ENCODE results near the gene PIP5KL1.

PIP5KL1 gene

DNA sequence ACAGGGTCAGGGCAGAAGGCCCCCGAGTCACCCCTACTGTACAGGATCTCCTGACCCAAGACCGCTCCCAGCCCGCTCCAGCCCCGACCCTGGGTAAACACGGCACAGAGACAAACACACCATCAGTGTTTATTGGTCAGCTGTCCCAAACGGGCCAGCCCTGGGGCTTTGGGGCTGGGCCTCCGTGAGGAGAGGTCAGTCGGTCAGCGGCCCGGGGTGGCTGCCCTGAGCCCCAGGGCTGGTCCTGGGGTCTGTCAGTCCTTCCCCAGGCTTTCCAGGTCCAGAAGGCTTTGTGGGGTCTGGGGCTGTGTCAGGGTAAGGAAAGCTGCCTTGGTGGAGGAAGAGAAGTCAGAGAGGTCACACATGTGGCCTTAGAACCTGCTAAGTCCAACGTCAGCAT lies 4.4 kb upstream of the PIP5KL1 start:
- DNase-seq (ENCODE audit: low read depth in 1 of 2, low spot score in 1 of 2) = no peak

DNA sequence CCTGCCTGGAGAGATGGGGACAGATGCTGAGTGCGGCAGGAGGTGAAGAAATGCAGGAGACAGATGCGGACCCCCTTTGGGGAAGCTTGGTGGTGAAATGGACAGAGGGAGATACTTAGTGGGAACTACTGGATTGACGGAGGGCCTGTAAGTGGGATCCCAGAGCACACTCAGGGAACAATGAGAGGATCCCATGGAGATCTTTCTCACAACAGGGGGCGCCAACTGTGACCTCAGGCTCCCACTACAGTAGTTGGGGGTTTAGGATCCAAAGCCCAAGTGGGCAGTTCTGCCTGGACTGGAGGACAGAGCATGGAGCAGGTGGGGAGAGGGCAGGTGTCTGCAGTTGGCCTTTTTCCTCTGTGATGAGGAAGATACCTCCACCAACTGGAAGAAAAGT lies 3.7 kb upstream of the PIP5KL1 start:
- no peak for DNase-seq (ENCODE audit: low read depth in 1 of 2, low spot score in 1 of 2)

DNA sequence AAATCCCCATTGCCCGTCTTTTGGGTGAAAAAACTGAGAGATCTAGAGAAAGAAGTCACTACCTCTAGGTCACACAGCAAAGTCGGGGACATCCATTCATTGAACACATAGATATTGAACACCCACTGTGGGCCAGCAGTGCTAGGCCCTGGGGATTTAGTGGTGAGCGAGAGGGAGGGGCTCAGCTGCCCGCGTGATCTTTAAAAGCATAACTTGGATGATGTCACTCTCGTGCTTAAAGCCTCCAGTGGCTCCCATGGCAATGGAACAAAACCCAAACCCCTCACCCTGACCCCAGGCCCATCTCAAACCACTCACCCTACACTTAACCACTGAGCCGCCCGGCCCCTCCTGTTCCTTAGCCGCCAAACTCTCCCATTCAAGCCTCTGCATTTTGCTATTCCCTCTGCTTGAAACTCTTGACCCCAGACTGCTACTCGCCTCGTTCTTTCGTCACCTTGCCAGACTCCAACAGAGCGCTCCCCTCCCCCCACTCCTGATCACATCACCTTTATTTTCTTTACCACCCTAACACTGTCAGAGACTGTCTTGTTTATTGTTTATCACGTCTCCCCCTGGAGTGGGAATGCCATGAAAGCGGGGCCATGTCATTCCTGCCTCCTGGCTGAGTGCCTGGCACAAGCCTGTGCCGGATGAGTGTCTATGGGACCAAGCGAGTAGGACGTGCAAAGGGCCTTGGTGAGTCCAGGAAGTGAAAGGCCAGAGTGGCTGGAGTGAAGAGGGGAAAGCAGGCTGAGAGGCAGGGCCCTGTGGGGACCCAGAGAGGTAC lies 710 bp upstream of the PIP5KL1 start:
- DNase-seq (ENCODE audit: low read depth in 1 of 2, low spot score in 1 of 2) = no peak

DNA sequence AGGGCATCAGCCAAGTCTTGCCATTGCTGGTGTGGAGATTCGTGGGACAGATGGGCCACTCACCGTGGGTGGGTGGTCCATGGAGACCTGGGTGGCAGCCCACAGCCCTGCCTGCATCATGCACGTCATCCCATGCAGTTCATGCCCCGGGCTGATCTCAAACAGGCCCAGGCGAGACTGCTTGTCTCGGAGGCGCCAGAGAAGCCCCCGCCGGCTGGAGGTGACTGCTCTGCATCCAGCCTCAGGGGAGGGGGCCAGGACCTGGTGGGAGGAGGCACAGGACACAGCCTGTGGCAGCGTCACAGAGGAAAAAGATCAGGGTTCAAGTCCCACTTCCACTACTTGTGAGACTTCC lies 975 bp downstream of the PIP5KL1 start:
- DNase-seq (ENCODE audit: low read depth in 1 of 2, low spot score in 1 of 2) = no peak

DNA sequence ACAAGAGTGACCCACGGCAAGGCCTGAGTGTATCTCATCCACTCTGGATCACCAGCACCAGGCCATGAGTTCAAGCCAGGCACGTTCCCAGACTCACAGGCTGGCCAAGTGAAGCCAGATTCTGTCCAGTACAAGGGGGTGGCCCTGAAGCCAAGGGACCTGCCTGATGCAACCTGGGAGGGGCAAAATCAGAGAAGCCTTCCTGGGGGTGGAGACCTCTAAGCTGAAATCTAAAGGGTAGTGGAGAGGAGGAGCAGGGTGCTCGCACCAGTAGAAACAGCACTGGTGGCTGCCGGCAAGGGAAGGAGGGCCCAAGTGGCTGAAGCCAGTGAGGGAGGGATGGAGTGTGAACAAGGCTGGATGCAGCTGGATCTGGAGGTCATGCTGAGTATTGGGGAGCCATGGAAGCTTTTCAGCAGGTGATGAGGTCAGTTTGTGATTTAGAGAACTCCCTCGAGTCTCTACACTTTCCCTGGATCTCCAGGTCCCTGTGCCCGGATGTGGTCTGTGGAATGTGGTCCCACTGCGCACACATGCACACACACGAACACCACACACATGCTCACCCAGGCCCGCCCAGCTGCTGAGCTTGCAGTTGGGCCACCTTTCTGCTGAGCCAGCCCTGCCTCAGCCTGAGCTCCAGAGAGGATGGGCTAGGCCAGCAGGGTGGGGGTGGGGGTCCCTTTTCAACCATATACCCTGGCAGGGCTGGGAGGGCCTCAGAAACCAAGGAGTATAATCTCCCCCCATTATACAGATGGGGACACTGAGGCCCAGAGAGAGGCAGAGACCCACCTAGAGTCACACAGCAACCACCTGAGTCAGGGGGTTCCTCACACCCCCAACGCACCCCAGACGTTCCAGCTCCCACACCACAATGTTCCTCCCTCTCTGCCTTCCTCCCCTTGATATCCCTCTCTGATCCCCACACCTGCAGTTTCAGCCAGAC lies 1.6 kb downstream of the PIP5KL1 start:
- DNase-seq (ENCODE audit: low read depth in 1 of 2, low spot score in 1 of 2) = no peak

DNA sequence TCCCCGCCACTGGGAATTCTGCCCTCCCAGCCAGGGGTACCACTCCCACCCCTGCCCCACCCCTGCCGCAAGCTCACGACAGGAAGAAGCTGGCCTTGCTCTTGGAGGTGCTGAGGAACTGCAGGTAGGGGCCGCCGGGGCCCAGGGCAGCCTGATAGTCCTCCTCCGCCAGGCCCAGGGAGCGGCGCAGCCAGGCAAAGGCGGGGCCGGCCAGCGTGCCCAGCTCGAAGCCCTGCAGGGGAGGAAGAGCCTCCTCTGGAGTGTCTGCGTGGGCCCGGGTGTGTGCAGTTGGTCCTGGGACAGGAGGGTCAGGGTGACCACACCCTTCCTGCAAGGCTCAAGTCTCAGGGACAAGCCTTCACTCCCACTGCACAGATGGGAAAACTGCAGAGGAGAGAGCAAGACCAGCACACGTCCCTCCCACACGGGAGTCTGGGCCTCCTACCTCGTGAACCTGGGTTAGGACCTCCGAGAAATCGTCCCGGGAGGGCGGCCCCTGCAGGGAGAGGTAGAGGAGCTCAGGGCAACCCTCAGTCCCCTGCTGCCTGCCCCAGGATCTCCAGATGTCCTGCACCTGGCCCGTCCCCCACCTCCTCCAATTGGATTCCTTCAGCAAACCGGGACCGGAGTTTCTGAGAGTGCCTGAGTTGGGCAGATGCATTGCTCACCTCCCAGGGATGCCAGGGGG lies 2.4 kb downstream of the PIP5KL1 start:
- no peak for DNase-seq (ENCODE audit: low read depth in 1 of 2, low spot score in 1 of 2)

DNA sequence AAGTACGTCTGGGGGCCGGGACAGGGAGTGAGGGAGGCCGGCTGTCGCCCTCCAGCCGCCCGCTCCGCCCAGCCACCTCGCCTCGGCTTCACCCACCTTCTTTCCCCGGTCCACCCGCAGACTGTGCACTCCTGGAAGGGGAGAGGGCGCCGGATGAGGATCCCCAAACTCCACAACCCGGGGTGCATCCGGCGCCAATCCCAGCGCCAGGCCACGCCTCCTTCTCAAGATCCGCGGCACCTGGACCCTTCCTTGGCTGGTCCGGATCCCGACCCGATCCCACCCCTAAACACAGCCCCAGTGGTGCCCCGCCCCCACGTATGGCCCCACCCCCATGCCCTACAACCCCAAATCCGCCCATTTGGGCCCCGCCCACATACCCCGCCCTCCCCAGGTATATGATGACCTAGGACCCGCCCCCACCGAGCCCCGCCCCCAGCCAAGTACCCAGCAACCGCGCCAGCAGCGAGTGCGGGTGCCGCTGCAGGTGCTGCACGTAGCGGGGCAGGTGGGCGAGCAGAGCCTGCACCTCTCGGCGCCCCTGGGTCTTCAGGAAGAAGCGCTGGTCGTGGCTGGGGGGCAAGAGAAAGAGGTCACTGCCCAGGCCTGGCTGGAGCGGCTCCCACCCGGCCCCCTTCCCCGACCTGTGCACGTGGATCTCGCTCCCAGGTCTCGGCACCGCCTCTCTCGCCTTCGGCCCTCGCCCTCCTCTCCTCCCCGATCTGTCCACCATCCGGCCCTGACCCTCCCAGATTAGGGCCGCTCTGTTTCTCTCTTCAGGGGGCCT lies 3.2 kb downstream of the PIP5KL1 start:
- peak; percentile 63 to 66 for DNase-seq (ENCODE audit: low read depth in 1 of 2, low spot score in 1 of 2)

DNA sequence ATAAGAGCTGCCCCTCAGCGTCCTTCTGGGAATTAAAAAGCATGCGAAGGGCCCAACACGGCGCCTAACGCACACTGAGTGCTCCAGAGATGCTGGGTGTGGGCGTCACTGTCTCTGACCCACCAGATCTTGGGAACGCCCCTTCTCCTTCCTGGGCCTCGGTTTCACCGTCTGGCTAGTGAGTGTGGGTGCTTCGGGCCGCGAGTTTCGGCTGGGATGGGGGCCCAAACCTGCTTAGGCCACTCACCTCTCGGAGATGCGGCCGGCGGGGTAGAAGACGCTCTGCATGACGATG lies 3.7 kb downstream of the PIP5KL1 start:
- no peak for DNase-seq (ENCODE audit: low read depth in 1 of 2, low spot score in 1 of 2)

DNA sequence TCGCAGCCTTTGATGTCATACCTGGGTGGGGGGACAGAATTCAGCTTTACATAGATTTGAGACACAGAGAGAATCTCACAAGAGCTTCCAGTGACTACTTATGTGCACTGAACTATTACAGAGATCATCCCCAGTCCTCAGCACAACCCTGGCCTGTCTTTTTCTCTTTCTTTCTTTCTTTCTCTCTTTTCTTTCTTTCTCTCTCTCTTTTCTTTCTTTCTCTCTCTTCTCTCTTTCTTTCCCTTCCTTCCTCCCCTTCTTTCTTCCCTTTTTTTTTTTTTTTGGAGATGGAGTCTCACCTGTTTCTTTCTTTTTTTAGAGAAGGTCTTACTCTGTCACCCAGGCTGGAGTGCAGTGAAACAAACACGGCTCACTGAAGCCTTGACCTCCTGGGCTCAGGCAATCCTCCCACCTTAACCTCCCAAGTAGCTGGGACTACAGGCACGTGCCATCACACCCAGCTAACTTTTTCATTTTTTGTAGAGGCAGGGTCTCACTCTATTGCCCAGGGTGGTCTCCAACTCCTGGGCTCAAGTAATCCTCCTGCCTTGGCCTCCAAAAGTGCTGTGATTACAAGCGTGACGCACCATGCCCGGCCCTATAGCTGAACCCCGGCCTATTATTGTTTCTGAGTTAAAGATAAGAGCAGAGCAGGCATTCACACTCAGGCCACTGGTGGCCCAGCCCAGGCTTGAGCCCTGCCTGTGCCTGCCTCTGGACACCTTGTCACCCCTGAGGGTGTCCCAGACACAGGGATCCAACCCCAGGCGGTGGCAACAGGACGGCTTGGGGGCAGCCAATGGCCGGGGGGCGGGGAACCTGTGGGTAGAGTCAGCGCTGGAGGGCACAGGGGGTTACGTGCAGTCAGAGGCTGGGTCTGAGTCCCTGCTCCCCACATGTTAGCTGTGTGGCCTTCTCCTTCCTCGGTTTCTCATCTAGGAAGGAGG lies 4.3 kb downstream of the PIP5KL1 start:
- no peak for DNase-seq (ENCODE audit: low read depth in 1 of 2, low spot score in 1 of 2)

DNA sequence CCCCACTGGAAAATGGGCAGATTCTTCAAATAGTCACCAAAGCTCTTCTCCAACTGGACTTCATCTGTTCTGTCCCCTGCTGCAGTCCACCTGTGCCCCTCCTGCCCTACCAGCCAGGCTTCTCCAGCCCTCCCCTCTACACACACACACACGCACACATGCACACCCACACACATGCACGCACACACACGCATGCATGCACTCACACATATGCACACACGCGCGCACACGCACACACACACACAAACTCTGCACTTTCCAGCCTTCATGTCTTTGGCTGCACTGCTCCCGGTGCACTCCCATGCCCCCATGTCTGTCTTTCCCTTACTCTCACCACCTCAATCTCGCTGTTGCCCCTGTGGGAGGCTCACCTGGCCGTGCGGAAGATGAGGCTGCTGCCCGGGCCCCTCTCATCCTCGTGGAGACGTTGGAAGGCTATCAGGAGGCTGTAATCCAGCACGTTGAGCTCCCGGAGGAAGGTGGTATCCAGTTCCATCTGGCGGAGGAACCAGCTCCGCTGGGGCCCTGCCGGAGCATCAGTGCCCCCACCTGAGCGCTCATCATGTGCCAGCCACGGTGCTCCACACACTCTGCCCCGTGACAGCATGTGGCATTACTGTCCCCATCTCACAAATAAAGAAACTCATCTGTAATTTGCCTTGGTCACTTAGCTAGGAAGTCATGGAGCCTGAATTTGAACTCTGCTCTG lies 5.7 kb downstream of the PIP5KL1 start:
- DNase-seq (ENCODE audit: low read depth in 1 of 2, low spot score in 1 of 2) = no peak

DNA sequence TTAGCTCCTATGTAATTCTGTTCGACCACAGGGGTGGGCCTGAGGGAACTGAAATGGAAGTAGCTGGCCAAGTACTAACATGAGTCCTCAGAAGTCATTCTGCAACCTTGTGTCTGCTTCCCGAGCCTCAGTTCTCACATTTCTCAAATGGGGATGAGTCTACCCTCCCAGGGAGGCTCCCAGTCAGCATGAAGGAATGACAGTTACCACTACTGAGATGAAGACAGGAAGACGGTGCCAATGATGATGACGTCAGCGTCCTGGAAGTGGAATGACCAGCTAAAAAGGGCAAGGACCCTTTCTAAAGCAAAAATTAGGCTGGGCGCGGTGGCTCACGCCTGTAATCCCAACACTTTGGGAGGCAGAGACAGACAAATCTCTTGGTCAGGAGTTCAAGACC lies 6.8 kb downstream of the PIP5KL1 start:
- DNase-seq (ENCODE audit: low read depth in 1 of 2, low spot score in 1 of 2) = no peak

DNA sequence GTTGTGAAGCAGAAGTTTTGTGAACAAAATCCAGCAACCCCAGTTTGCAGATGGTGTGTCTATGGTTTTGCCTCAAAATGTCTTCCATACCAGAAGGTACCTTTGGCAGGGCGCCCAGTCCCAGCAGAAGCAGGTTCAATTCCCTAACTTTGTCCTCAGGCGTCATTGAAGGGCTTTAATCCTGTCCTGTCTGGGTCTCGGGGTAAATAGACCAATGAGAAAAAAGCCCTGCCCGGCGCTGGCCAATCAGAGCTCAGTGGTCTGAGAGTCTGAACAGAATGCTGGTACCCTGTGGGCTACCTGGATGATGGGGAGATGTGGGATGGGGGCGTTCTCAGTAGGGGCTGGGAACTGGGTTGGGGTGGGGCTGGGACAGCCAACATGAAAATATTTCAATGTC lies 7.5 kb downstream of the PIP5KL1 start:
- no peak for DNase-seq (ENCODE audit: low read depth in 1 of 2, low spot score in 1 of 2)

DNA sequence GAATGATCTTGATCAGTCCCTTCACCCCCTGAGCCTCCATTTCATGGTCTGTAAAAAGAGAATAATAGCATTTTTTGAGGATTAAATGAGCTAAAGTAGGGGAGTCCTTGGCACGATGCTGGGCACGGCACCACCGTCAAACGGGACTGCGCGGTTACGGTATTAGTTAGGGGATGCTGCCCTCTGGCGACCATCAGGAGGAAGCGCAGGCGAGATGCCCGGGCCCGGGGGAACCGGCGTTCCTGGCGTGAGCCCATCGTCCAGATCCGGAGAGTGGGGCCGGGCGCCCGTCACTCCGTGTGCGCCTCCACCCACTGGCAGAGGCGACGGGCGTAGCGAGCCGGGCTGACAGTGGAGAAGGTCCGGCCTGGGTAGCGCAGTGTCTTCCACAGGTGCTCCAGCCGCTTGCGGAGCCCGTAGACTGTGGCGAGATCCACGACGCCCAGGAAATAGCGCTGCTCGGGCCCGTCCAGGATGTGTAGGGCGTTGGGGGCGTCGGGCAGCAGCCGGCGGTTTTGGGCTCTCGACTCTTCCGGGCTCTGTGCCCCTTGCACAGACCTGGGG lies 8.9 kb downstream of the PIP5KL1 start:
- peak; percentile 70 to 74 for DNase-seq (ENCODE audit: low read depth in 1 of 2, low spot score in 1 of 2)

DNA sequence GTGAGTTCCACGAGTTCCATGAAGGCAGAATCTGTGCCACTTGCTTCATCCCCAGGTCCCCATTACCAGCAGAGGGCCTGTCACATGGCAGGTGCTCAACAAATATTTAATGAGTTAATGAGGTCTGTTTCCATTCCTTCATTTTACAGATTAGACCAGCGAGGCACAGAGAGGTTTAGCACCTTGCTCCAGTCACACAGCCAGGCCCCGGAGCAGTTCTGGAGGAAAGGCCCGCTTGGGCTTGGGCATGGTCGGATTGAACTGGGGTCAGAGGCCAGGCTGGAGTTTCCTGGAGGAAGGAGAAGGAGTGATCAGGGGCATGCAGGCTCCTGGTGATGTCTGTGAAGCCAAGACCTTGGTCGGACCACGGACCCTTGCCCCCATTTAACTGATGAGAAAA lies 9.8 kb downstream of the PIP5KL1 start:
- no peak for DNase-seq (ENCODE audit: low read depth in 1 of 2, low spot score in 1 of 2)

DNA sequence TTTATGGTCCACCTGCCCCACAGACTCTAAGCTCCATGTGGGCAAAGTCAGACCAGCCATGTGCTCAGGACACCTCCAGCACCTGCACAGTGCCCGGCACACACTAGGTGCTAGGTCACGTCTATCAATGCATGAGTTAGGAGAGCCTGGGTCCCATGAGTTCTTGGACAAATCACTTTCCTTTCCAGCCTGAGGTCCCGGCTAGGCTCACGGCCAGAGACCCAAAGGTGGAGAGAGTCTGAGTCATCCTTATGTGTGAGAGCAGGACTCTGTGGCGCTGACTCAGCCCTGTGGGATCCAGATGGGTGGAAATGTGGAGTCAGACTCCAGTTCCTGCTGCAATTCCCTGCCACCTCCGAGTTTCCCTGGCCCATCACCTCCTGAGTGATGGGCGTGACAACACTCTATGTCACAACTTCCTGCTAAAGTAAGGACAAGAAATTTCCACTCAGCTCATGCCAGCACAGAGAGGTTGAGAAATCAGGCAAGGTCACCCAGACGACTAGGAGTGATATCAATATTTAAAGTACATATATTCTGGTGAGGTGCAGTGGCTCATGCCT lies 11.2 kb downstream of the PIP5KL1 start:
- no peak for DNase-seq (ENCODE audit: low read depth in 1 of 2, low spot score in 1 of 2)

DNA sequence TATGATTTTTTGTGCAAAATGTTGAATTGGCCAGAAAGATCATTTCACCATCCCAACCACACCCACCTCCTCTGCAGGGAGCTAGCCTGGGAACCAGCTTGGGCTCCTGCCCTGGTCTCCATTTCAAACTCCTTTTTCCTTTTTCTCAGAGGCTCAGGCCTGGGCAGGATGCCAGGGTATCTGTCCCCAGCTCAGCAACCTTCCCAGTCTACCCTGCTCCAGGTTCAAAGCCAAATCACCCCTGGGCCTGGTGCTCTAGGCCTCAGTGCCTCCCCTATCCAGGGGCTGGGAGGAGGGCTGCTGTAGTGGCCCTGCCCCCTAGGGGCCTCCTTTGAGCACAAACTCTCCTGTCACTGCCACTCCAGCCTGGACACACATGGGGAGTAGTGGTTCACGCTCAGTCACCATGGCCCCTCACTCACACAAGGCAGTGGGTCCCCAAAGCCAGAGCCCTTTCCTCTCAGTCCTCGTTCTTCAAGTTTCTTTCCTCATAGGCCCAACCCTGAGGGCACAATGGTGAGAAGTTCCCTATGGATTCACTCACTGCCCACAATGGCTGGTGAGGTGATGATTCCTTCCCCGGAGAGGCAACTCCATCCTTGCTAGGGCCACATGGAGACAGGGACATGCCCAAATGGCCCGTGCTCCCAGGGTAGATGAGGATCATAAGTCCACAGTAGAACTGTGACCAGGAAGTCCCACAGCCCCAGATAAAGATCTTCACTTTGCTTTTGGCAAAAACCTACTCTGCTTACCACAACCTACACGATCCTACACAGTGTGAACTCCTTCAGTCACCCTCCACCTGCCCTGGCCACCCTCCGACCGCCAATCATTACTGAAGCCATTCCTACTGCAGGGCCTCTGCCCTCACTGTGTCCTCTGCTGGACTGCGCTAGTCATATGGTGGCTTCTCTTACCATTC lies 12.1 kb downstream of the PIP5KL1 start:
- DNase-seq (ENCODE audit: low read depth in 1 of 2, low spot score in 1 of 2) = no peak

DNA sequence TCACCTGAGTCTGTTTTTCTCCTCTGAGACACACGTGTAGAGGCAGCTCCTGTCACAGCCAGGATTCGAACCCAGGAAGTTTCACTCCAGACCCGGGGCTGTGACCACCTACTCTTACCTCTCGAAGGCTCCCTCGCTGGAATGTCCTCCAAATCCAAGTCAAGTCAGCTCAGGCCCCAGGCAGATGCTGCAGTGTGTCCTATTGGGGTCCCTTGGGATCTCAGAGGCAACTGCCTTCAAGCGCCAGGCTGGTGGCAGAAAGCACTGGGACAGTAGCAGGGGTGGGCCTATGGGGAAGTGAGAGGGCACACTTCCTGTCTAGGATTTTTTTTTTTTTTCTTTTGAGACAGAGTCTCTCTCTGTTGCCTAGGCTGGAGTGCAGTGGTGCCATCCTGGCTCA lies 13.0 kb downstream of the PIP5KL1 start:
- no peak for DNase-seq (ENCODE audit: low read depth in 1 of 2, low spot score in 1 of 2)

Data from activated T-helper 1 cell treated with anti-CD3 and anti-CD28 coated beads, Interleukin-2, amount 50 U/mL, for 16 hours (primary cell).